Psoas muscle (tissue), 8 donors: ENCODE measurements around the gene YEATS4. TPM values are rescaled to one million over a fixed set of nuclear protein-coding genes. Genes with fewer than 3 reads are reported as not detected.

Experiments used
- ATAC-seq, 4 donors: fragments of 200-7000 bp; cut with Tn5 transposase; one replicate each; pipeline ENCODE4 v1.9.1; 2020; ENCODE audit warnings: moderate library complexity in 3 of 4, mild to moderate bottlenecking in 2 of 4
- DNase-seq, 2 donors: peaks; one replicate each; pipeline ENCODE4 v3.0.0-alpha.2; 2020
- H3K27ac ChIP-seq: fragments of 200-600 bp; one replicate; pipeline ENCODE4 v1.8.0; 2022
- H3K27me3 ChIP-seq, 3 donors: fragments of 200-600 bp in 1 of 3; one replicate each; pipeline versions ENCODE4 v1.6.1 to v1.8.0; 2013 to 2022; ENCODE audit warnings: low read length in 2 of 3, mild to moderate bottlenecking in 2 of 3, moderate library complexity in 1 of 3; ENCODE audit not compliant: insufficient read depth in 3 of 3
- H3K36me3 ChIP-seq, 2 donors: fragments of 200-600 bp in 1 of 2; one replicate each; pipeline versions ENCODE4 v1.6.1 to v1.8.0; 2013 to 2022; ENCODE audit warnings: low read depth in 1 of 2, mild to moderate bottlenecking in 1 of 2, moderate library complexity in 1 of 2; ENCODE audit not compliant: insufficient read depth in 1 of 2
- H3K4me1 ChIP-seq: fragments of 200-600 bp; one replicate; pipeline ENCODE4 v1.8.0; 2022
- H3K4me3 ChIP-seq: fragments of 200-600 bp; one replicate; pipeline ENCODE4 v1.8.0; 2022; ENCODE audit warnings: mild to moderate bottlenecking
- H3K9me3 ChIP-seq: fragments of 200-600 bp; one replicate; pipeline ENCODE4 v1.8.0; 2022
- CTCF ChIP-seq: fragments of 200-600 bp; IDR thresholded peaks from one replicate; pipeline ENCODE4 v1.8.0; 2022; ENCODE audit warnings: antibody characterized with exemption
- WGBS, 3 donors: extraction: QIAGEN DNeasy Blood & Tissue Kit; methylation state at CpG; one replicate each; pipeline versions ENCODE4 v1.1.6 to v1.1.7; 2013; 5-methylcytosine and 5-hydroxymethylcytosine counted together
- intact Hi-C, 2 donors: fragments of 100-400 bp; cut with DNase I; formaldehyde crosslinking; loops; one replicate each; pipeline versions ENCODE4 v1.11.0 to v1.14.2; 2022
- polyA plus RNA-seq, 3 donors: library from polyadenylated mRNA; stranded (reverse); fragments of 200-250 nt; gene quantifications; one replicate each; pipeline ENCODE4 v1.2.3, GENCODE V29; 2013
- total RNA-seq, 4 donors: library from RNA; stranded (reverse); fragmentation: NEBNext Ultra II Directional in 2 of 4; extraction: Animal tissue kit (Norgen Biotek cat#: 25700) in 2 of 4; gene quantifications; one replicate each; pipeline versions ENCODE4 v1.2.1 to v1.2.4, GENCODE V29; 2021 to 2023
- donor health status: healthy with polysubstance abuse.
- donor health status: DM: no; HTN: no; CAD: no; lungs with moderate emphysema.
- donor health status: Bipolar disorder and iron deficiency.
- donor health status: healthy.
- donor health status: DM: yes; HTN: yes; CAD: no.
- donor health status: DM: no; HTN: no; CAD: no.
- donor health status: DM: no; HTN: no; CAD: no.
- donor health status: DM: yes; HTN: yes; CAD: no.

The YEATS4 gene
- total and polyA plus RNA-seq, 7 donors = 6.2 to 17.7 (median 12.4) TPM

DNA sequence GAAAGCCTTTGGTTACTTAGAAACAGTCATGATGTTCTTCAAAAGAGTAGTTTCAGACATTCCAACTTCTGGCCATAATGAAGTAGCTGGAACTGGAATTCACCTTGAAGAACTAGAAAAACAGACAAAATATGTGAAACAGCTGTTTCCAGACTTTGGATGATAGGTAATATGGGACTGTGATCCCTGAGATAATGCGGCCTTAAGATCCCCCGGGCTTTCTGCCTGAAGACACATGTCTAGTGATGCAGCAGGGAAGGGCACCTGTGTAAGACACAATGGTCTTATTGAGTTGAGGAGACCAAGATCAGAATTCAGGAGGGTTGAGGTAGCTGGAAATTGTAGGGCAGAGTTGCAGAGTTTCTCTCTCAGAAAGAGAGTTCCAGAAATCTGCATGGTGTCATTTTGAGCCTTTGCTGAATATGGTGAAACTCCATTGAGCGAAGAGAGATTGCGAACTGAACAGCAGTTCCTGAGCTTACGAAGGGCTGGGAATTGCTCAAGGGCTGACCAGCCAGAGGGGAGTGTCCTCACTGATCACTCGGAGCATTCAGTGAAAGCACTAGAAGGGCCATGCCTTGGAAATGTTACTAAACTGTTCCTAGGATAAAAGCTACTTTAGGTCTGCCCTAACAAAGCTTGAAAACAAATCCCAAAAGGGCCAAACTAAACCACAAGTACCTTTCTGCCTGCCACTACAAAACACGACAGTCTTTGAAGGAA, 69.0 kb downstream of the YEATS4 start:
- WGBS, 3 donors = 85 to 96% (median 86%) methylated on average over 7 of the region's 7 CpGs

GRCh38 chr12:69430942-69431590, 71.5 kb downstream of the YEATS4 start:
- Histone ChIP-seq H3K36me3 (no peaks in the 10 kb centered on the region), H3K27ac (peak overlapping the region; percentile 24), H3K4me1 (peaks cover 9% of the 10 kb centered on the region), H3K27me3 (no peaks in the 10 kb centered on the region), H3K9me3 (no peaks in the 10 kb centered on the region), H3K4me3 (no peak overlapping the region)
- TF ChIP-seq CTCF = no peak
- WGBS, 3 donors = 23 to 35% (median 25%) methylated on average over 8 of the region's 8 CpGs
- no peak for DNase-seq
- intact Hi-C loops = no loop called here
- peak; percentile 40 to 81 (median 62) for ATAC-seq

More for the DNA sequence above, 69.0 kb downstream of the YEATS4 start:
- DNase-seq = no peak
- ATAC-seq = no peak
- intact Hi-C loops = no loop called here
- Histone ChIP-seq H3K36me3 (no peaks in the 10 kb centered on the region), H3K4me3 (no peak overlapping the region), H3K27ac (no peak overlapping the region), H3K9me3 (no peaks in the 10 kb centered on the region), H3K27me3 (no peaks in the 10 kb centered on the region), H3K4me1 (peaks cover 9% of the 10 kb centered on the region)
- no peak for TF ChIP-seq CTCF

DNA sequence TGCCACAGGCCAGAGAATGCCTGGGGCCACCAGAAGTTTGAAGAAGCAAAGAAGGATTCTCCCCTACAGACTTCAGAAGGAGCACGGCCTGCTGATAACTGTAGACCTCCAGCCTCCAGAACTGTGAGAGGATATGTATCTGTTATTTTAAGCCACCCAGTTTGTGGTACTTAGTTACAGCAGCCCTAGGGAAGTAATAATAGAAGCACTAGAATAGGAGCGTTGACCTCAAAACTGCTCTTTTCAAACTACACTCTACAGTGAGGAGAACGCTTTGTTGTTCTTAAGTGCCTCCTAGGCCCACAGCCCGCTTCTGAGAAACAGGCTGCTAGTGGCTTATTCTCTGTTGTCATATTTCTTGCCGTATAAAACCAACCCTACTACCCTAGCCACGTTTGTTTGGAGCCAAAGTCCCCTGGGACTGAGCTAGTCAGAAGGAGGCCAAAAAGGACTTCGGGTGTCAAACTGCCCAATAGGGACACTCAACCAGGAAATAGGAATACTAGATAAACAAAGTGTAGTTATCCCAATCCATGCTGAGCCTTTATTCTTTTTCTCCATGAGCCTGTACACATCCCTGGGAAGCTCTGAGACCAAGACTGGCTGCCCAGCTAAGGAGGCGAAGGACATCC, 72.2 kb downstream of the YEATS4 start:
- no peak for DNase-seq
- H3K27me3 ChIP-seq = no peaks in the 10 kb centered on the region
- H3K4me1 ChIP-seq = peaks cover 9% of the 10 kb centered on the region
- intact Hi-C loops = no loop called here
- no peaks in the 10 kb centered on the region for H3K9me3 ChIP-seq
- H3K4me3 ChIP-seq = no peak overlapping the region
- 46 to 85% (median 63%) methylated on average over 8 of the region's 8 CpGs for whole genome bisulfite sequencing, 3 donors
- H3K27ac ChIP-seq = peak overlapping the region; percentile 24
- TF ChIP-seq CTCF = no peak
- ATAC-seq = peak in 2 of 4 donors; percentile 9 to 51
- no peaks in the 10 kb centered on the region for H3K36me3 ChIP-seq

- WGBS, 3 donors = 91 to 94% (median 92%) methylated on average over 3 of the region's 3 CpGs
Observed at GRCh38 chr12:69433653-69434052, 74.1 kb downstream of the YEATS4 start.

More at GRCh38 chr12:69433653-69434052, 74.1 kb downstream of the YEATS4 start:
- H3K36me3 ChIP-seq = no peaks in the 10 kb centered on the region
- H3K9me3 ChIP-seq = no peaks in the 10 kb centered on the region
- peaks cover 9% of the 10 kb centered on the region for H3K4me1 ChIP-seq
- no peak overlapping the region for H3K27ac ChIP-seq
- no peak for TF ChIP-seq CTCF
- DNase-seq (no peak), ATAC-seq (no peak)
- no peak overlapping the region for H3K4me3 ChIP-seq
- H3K27me3 ChIP-seq = no peaks in the 10 kb centered on the region
- intact Hi-C loops = no loop called here
